Osteoblast (primary cell): ENCODE measurements around the gene ATP2B3. TPM values are rescaled to one million over a fixed set of nuclear protein-coding genes. Genes with fewer than 3 reads are reported as not detected.
A peak's percentile ranks its signal among the peaks of the same experiment; 100 is the strongest.

ENCODE experiments used
- DNase-seq: peaks from one replicate; pipeline ENCODE4 v3.0.0; 2011; ENCODE audit warnings: low spot score, mixed read lengths; ENCODE audit not compliant: insufficient read length; ENCODE audit errors: missing footprints
- H2AFZ ChIP-seq: 2 replicates; pipeline ENCODE4 v1.6.0; 2011; ENCODE audit warnings: mild to moderate bottlenecking, low read length
- H3K27ac ChIP-seq: 2 replicates; pipeline ENCODE4 v1.5.1; 2011; ENCODE audit warnings: mild to moderate bottlenecking, low read depth, low read length, moderate library complexity
- H3K27me3 ChIP-seq: 2 replicates; pipeline ENCODE4 v1.6.0; 2012; ENCODE audit warnings: mild to moderate bottlenecking, control low read depth, inconsistent platforms, low read length, moderate library complexity; ENCODE audit not compliant: insufficient read depth
- H3K36me3 ChIP-seq: 2 replicates; pipeline ENCODE4 v1.5.1; 2011; ENCODE audit warnings: mild to moderate bottlenecking, low read length, control low read depth, moderate library complexity; ENCODE audit not compliant: insufficient read depth
- H3K4me1 ChIP-seq: 2 replicates; pipeline ENCODE4 v1.5.1; 2011; ENCODE audit warnings: mild to moderate bottlenecking, low read length, control low read depth, moderate library complexity; ENCODE audit not compliant: insufficient read depth
- H3K4me2 ChIP-seq: 2 replicates; pipeline ENCODE4 v1.6.0; 2011; ENCODE audit warnings: mild to moderate bottlenecking, low read length; ENCODE audit not compliant: insufficient read depth
- H3K4me3 ChIP-seq: fragments of 200-600 bp; sonication (generic); 3 replicates; pipeline ENCODE4 v1.5.1; 2012; ENCODE audit warnings: mild to moderate bottlenecking, low read length, inconsistent platforms; ENCODE audit not compliant: insufficient read depth
- H3K79me2 ChIP-seq: 2 replicates; pipeline ENCODE4 v1.6.0; 2012; ENCODE audit warnings: mild to moderate bottlenecking, low read length, control low read depth, inconsistent platforms; ENCODE audit not compliant: insufficient read depth
- H3K9me3 ChIP-seq: 2 replicates; pipeline ENCODE4 v1.5.1; 2011; ENCODE audit warnings: low read depth, low read length, control low read depth
- H4K20me1 ChIP-seq: 2 replicates; pipeline ENCODE4 v1.6.0; 2012; ENCODE audit warnings: mild to moderate bottlenecking, low read length, control low read depth; ENCODE audit not compliant: insufficient read depth
- CTCF ChIP-seq: IDR thresholded peaks from 2 replicates; pipeline ENCODE4 v1.5.1; 2011; ENCODE audit warnings: mild to moderate bottlenecking, low read depth, low read length, moderate library complexity; ENCODE audit errors: extremely low read depth
- total RNA-seq: library from RNA; depleted of rRNA; stranded (reverse); fragments of >200 nt; gene quantifications from 2 replicates; pipeline ENCODE4 v1.2.3, GENCODE V29; 2012

The ATP2B3 gene
- total RNA-seq, 1 donor = not detected

DNA sequence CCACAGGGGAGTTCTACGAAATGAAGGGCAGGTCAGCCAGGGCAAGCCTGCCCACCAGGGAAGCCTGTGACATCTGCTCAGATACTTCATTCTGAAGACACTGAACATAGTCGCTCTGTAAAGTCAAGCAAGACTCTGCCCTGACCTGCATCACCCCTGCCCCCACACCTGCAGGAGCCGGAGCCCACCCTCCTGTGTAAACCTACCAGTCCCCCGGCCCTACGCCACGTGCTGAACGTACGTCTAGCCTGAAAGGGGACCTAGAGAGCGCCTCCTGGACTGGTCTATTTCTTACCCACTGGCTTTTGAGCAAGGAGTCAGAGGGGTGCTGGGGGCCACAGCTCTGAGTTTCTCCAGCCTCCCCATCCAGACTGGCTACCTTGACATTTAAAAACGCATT, 69.9 kb downstream of the ATP2B3 start:
- H2AFZ ChIP-seq = no peak overlapping the region
- no peak for TF ChIP-seq CTCF
- no peak for DNase-seq
- no peak overlapping the region for H3K4me3 ChIP-seq
- no peaks in the 10 kb centered on the region for H4K20me1 ChIP-seq
- no peaks in the 10 kb centered on the region for H3K79me2 ChIP-seq
- no peak overlapping the region for H3K4me2 ChIP-seq
- no peaks in the 10 kb centered on the region for H3K4me1 ChIP-seq
- H3K9me3 ChIP-seq = no peaks in the 10 kb centered on the region
- H3K27ac ChIP-seq = no peak overlapping the region
- H3K27me3 ChIP-seq = no peaks in the 10 kb centered on the region
- peaks cover 9% of the 10 kb centered on the region for H3K36me3 ChIP-seq

DNA sequence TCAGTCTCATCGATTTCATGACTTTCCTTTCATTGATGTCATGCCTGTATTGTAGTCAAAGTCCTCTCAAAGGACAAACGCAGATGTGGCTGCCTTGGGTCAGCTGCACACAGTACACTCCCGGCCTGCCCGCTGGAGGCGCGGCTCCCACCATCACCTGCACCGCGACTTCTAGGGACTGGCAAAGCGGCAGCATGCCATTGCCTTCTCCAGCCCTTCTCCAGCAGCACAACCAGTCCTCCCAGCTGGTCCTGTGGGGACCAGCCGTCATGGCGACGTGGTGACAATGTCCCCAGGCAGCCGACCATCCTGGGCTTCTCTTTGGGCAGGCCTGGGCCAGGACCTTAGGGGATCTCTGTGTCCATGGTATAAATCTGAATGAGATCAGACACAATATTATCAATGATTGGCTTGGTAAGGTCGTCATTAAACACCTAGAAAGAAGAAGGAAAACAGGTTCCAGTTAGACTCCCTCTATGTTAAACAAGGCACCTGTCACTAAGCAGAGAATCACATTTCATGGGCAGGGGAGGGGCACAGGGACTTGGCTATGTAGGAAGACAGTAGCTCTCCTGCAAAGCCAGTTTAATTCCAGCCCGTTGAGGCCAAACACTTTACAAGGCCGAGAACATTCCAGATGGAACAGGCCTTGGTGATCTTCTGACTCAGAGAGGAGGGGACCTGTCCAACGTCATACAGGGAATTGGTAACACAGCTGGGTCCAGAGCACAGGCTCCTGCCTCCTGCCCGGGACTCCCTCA, 70.8 kb downstream of the ATP2B3 start:
- H3K4me1 ChIP-seq = no peaks in the 10 kb centered on the region
- H2AFZ ChIP-seq = no peak overlapping the region
- no peaks in the 10 kb centered on the region for H3K79me2 ChIP-seq
- peaks cover 2% of the 10 kb centered on the region for H4K20me1 ChIP-seq
- no peak overlapping the region for H3K27ac ChIP-seq
- H3K4me3 ChIP-seq = no peak overlapping the region
- no peak for TF ChIP-seq CTCF
- no peak overlapping the region for H3K4me2 ChIP-seq
- no peak for DNase-seq
- no peaks in the 10 kb centered on the region for H3K27me3 ChIP-seq
- H3K36me3 ChIP-seq = peaks cover 11% of the 10 kb centered on the region
- H3K9me3 ChIP-seq = no peaks in the 10 kb centered on the region

- no peak for TF ChIP-seq CTCF
- Histone ChIP-seq H3K9me3 (no peaks in the 10 kb centered on the region), H3K4me2 (no peak overlapping the region), H2AFZ (no peak overlapping the region), H3K4me3 (no peak overlapping the region), H3K4me1 (no peaks in the 10 kb centered on the region), H3K79me2 (no peaks in the 10 kb centered on the region), H3K36me3 (peaks cover 12% of the 10 kb centered on the region), H4K20me1 (peaks cover 5% of the 10 kb centered on the region), H3K27me3 (no peaks in the 10 kb centered on the region), H3K27ac (no peak overlapping the region)
- peak; percentile 4 for DNase-seq
These were observed 71.5 kb downstream of the ATP2B3 start for GRCh38 chrX:153588782-153589446.
